ENCODE data around the gene TIMM9.
A peak's percentile ranks its signal among the peaks of the same experiment; 100 is the strongest.
"Not testable (repeated sequence)": the region's sequence is repeated elsewhere in the genome, so short reads cannot be mapped to it uniquely, and the experiment has no call there.

Gene TIMM9

GRCh38 chr14:58439476-58439875 lies 12.1 kb upstream of the TIMM9 start:
- peaks cover 64% of the 10 kb centered on the region for H3K36me3 ChIP-seq (ENCODE audit: insufficient read depth, low read length)
- 91% methylated on average over 5 of the region's 5 CpGs for WGBS
- H3K9me3 ChIP-seq (ENCODE audit: insufficient read depth, low read depth, low read length), result no peaks in the 10 kb centered on the region
- no peak overlapping the region for H3K4me3 ChIP-seq (ENCODE audit: low read length)
- no peak overlapping the region for H3K9ac ChIP-seq (ENCODE audit: low read depth, low read length)
- H3K27me3 ChIP-seq (ENCODE audit: insufficient read depth, low read length), result no peaks in the 10 kb centered on the region
- no peaks in the 10 kb centered on the region for H3K4me1 ChIP-seq (ENCODE audit: insufficient read depth, low read length)
- H3K27ac ChIP-seq (ENCODE audit: low read depth, low read length), result no peak overlapping the region

GRCh38 chr14:58430156-58430555 lies 2.8 kb upstream of the TIMM9 start:
- no peak overlapping the region for H3K9ac ChIP-seq (ENCODE audit: low read depth, low read length)
- H3K27me3 ChIP-seq (ENCODE audit: insufficient read depth, low read length), result no peaks in the 10 kb centered on the region
- no CpG with 5 or more reads among the region's 1 CpG for WGBS
- H3K4me3 ChIP-seq (ENCODE audit: low read length), result no peak overlapping the region
- H3K27ac ChIP-seq (ENCODE audit: low read depth, low read length), result no peak overlapping the region
- H3K9me3 ChIP-seq (ENCODE audit: insufficient read depth, low read depth, low read length), result no peaks in the 10 kb centered on the region
- H3K36me3 ChIP-seq (ENCODE audit: insufficient read depth, low read length), result peaks cover 44% of the 10 kb centered on the region
- peaks cover 12% of the 10 kb centered on the region; the same call in 1 of the 2 replicates for H3K4me1 ChIP-seq (ENCODE audit: insufficient read depth, low read length)

GRCh38 chr14:58428118-58428683 lies 870 bp upstream of the TIMM9 start:
- WGBS, result 2% methylated on average over 10 of the region's 10 CpGs
- Histone ChIP-seq H3K27ac (ENCODE audit: low read depth, low read length) (peak overlapping the region; percentile 6; the same call in 1 of the 2 replicates), H3K36me3 (ENCODE audit: insufficient read depth, low read length) (peaks cover 41% of the 10 kb centered on the region)

GRCh38 chr14:58426670-58427280 lies 556 bp downstream of the TIMM9 start:
- H3K27me3 ChIP-seq (ENCODE audit: insufficient read depth, low read length), result no peaks in the 10 kb centered on the region
- H3K4me1 ChIP-seq (ENCODE audit: insufficient read depth, low read length), result peaks cover 12% of the 10 kb centered on the region; the same call in 1 of the 2 replicates
- H3K36me3 ChIP-seq (ENCODE audit: insufficient read depth, low read length), result peaks cover 42% of the 10 kb centered on the region
- WGBS, result under 1% methylated on average over 35 of the region's 35 CpGs
- H3K9ac ChIP-seq (ENCODE audit: low read depth, low read length), result peak overlapping the region; percentile 81
- H3K4me3 ChIP-seq (ENCODE audit: low read length), result peak overlapping the region; percentile 73
- H3K27ac ChIP-seq (ENCODE audit: low read depth, low read length), result peak overlapping the region; percentile 82
- H3K9me3 ChIP-seq (ENCODE audit: insufficient read depth, low read depth, low read length), result no peaks in the 10 kb centered on the region

More at GRCh38 chr14:58428118-58428683, 870 bp upstream of the TIMM9 start:
- H3K27me3 ChIP-seq (ENCODE audit: insufficient read depth, low read length), result no peaks in the 10 kb centered on the region
- H3K9me3 ChIP-seq (ENCODE audit: insufficient read depth, low read depth, low read length), result no peaks in the 10 kb centered on the region
- H3K4me3 ChIP-seq (ENCODE audit: low read length), result peak overlapping the region; percentile 73
- H3K9ac ChIP-seq (ENCODE audit: low read depth, low read length), result peak overlapping the region; percentile 50; the same call in 1 of the 2 replicates
- H3K4me1 ChIP-seq (ENCODE audit: insufficient read depth, low read length), result peaks cover 12% of the 10 kb centered on the region; the same call in 1 of the 2 replicates

GRCh38 chr14:58416934-58417333 lies 10.4 kb downstream of the TIMM9 start:
- 85% methylated on average over 1 of the region's 1 CpG for WGBS
- H3K9me3 ChIP-seq (ENCODE audit: insufficient read depth, low read depth, low read length); H3K27ac ChIP-seq (ENCODE audit: low read depth, low read length); H3K27me3 ChIP-seq (ENCODE audit: insufficient read depth, low read length); H3K4me1 ChIP-seq (ENCODE audit: insufficient read depth, low read length); H3K9ac ChIP-seq (ENCODE audit: low read depth, low read length); H3K4me3 ChIP-seq (ENCODE audit: low read length): not testable (repeated sequence)
- peaks cover 85% of the 10 kb centered on the region for H3K36me3 ChIP-seq (ENCODE audit: insufficient read depth, low read length)

GRCh38 chr14:58415636-58416547 lies 11.4 kb downstream of the TIMM9 start:
- H3K9ac ChIP-seq (ENCODE audit: low read depth, low read length), result no peak overlapping the region
- no peaks in the 10 kb centered on the region; the same call in 1 of the 2 replicates for H3K4me1 ChIP-seq (ENCODE audit: insufficient read depth, low read length)
- H3K9me3 ChIP-seq (ENCODE audit: insufficient read depth, low read depth, low read length), result no peaks in the 10 kb centered on the region
- H3K4me3 ChIP-seq (ENCODE audit: low read length), result no peak overlapping the region
- 96% methylated on average over 10 of the region's 10 CpGs for WGBS
- peaks cover 85% of the 10 kb centered on the region for H3K36me3 ChIP-seq (ENCODE audit: insufficient read depth, low read length)
- H3K27ac ChIP-seq (ENCODE audit: low read depth, low read length), result no peak overlapping the region
- H3K27me3 ChIP-seq (ENCODE audit: insufficient read depth, low read length), result no peaks in the 10 kb centered on the region

- Histone ChIP-seq H3K9me3 (ENCODE audit: insufficient read depth, low read depth, low read length) (no peaks in the 10 kb centered on the region), H3K27me3 (ENCODE audit: insufficient read depth, low read length) (no peaks in the 10 kb centered on the region), H3K9ac (ENCODE audit: low read depth, low read length) (no peak overlapping the region), H3K36me3 (ENCODE audit: insufficient read depth, low read length) (peaks cover 86% of the 10 kb centered on the region), H3K27ac (ENCODE audit: low read depth, low read length) (no peak overlapping the region), H3K4me1 (ENCODE audit: insufficient read depth, low read length) (no peaks in the 10 kb centered on the region; the same call in 1 of the 2 replicates), H3K4me3 (ENCODE audit: low read length) (no peak overlapping the region)
- 96% methylated on average over 1 of the region's 1 CpG for WGBS
Measured at GRCh38 chr14:58414845-58415244, 12.5 kb downstream of the TIMM9 start.

GRCh38 chr14:58408681-58409215 lies 18.6 kb downstream of the TIMM9 start:
- Histone ChIP-seq H3K36me3 (ENCODE audit: insufficient read depth, low read length) (peaks cover 61% of the 10 kb centered on the region), H3K27ac (ENCODE audit: low read depth, low read length) (no peak overlapping the region)
- 94% methylated on average over 3 of the region's 3 CpGs for WGBS

GRCh38 chr14:58401587-58401986 lies 25.7 kb downstream of the TIMM9 start:
- Histone ChIP-seq H3K4me1 (ENCODE audit: insufficient read depth, low read length) (no peaks in the 10 kb centered on the region; the same call in 1 of the 2 replicates), H3K27ac (ENCODE audit: low read depth, low read length) (no peak overlapping the region), H3K9me3 (ENCODE audit: insufficient read depth, low read depth, low read length) (no peaks in the 10 kb centered on the region), H3K4me3 (ENCODE audit: low read length) (no peak overlapping the region), H3K27me3 (ENCODE audit: insufficient read depth, low read length) (peaks cover 13% of the 10 kb centered on the region), H3K36me3 (ENCODE audit: insufficient read depth, low read length) (no peaks in the 10 kb centered on the region), H3K9ac (ENCODE audit: low read depth, low read length) (no peak overlapping the region)
- 74% methylated on average over 3 of the region's 3 CpGs for WGBS

More at GRCh38 chr14:58408681-58409215, 18.6 kb downstream of the TIMM9 start:
- Histone ChIP-seq H3K4me3 (ENCODE audit: low read length) (no peak overlapping the region), H3K9me3 (ENCODE audit: insufficient read depth, low read depth, low read length) (no peaks in the 10 kb centered on the region), H3K27me3 (ENCODE audit: insufficient read depth, low read length) (no peaks in the 10 kb centered on the region), H3K4me1 (ENCODE audit: insufficient read depth, low read length) (no peaks in the 10 kb centered on the region), H3K9ac (ENCODE audit: low read depth, low read length) (no peak overlapping the region)

GRCh38 chr14:58398895-58399294 lies 28.4 kb downstream of the TIMM9 start:
- no peak overlapping the region for H3K4me3 ChIP-seq (ENCODE audit: low read length)
- H3K9ac ChIP-seq (ENCODE audit: low read depth, low read length), result no peak overlapping the region
- H3K27ac ChIP-seq (ENCODE audit: low read depth, low read length), result no peak overlapping the region
- WGBS, result 79% methylated on average over 3 of the region's 3 CpGs
- H3K9me3 ChIP-seq (ENCODE audit: insufficient read depth, low read depth, low read length), result no peaks in the 10 kb centered on the region
- H3K36me3 ChIP-seq (ENCODE audit: insufficient read depth, low read length), result no peaks in the 10 kb centered on the region
- peaks cover 27% of the 10 kb centered on the region for H3K27me3 ChIP-seq (ENCODE audit: insufficient read depth, low read length)
- peaks cover 5% of the 10 kb centered on the region; the same call in 1 of the 2 replicates for H3K4me1 ChIP-seq (ENCODE audit: insufficient read depth, low read length)

- no peaks in the 10 kb centered on the region for H3K9me3 ChIP-seq (ENCODE audit: insufficient read depth, low read depth, low read length)
- H3K27ac ChIP-seq (ENCODE audit: low read depth, low read length), result no peak overlapping the region
- H3K4me1 ChIP-seq (ENCODE audit: insufficient read depth, low read length), result peaks cover 5% of the 10 kb centered on the region; the same call in 1 of the 2 replicates
- H3K4me3 ChIP-seq (ENCODE audit: low read length), result no peak overlapping the region
- peaks cover 27% of the 10 kb centered on the region for H3K27me3 ChIP-seq (ENCODE audit: insufficient read depth, low read length)
- no peak overlapping the region for H3K9ac ChIP-seq (ENCODE audit: low read depth, low read length)
- no peaks in the 10 kb centered on the region for H3K36me3 ChIP-seq (ENCODE audit: insufficient read depth, low read length)
Measured at GRCh38 chr14:58398495-58398894, 28.8 kb downstream of the TIMM9 start.

Measured in HUES64 (cell line).